Heart left ventricle (tissue), 13 donors: ENCODE data around the gene TMSB4X.

Source experiments
- CTCF ChIP-seq, 12 donors: fragments of 200-600 bp; sonication (generic) in 4 of 12; IDR thresholded peaks; one replicate each; pipeline versions ENCODE4 v1.5.0 to v1.8.0; 2018 to 2022; ENCODE audit warnings: antibody characterized with exemption in 12 of 12, mild to moderate bottlenecking in 5 of 12
- POLR2A ChIP-seq, 2 donors: fragments of 450-650 bp; IDR thresholded peaks; one replicate each; pipeline ENCODE4 v1.6.1; 2017; ENCODE audit warnings: antibody characterized with exemption in 2 of 2, mild to moderate bottlenecking in 2 of 2, moderate library complexity in 2 of 2
- donor health status: ischemic (EF 13 %, LVEDD 7.1; RV severe dilation, severe dysfunction).
- donor health status: DM: no; HTN: yes; CAD: no.
- donor health status: DM: no; HTN: no; CAD: no.
- donor health status: ischemic (EF 25% LVEDD 6.9; RV normal size, moderate dysfunction).
- donor health status: ischemic (EF 25% LVEDD 5.7; RV mildly dilated, moderate dysfunction).
- donor health status: ischemic (EF 35%, LVEDD 5.7; RV mildly dilated, moderate dysfunction).
- donor health status: nonischemic (EF 11% LVEDD 7.7; RV severe dilation, severe dysfunction).
- donor health status: DM: yes; HTN: yes; CAD: no.
- donor health status: PGD.
- donor health status: ischemic (EF 29% LVEDD 5.4; RV normal size, mild dysfunction).
- donor health status: nonischemic (EF 23%, LVEDD 6.1; RV moderate dilation, normal function).

GRCh38 chrX:13009844-13010243 lies 34.9 kb downstream of the TMSB4X start:
- no peak for TF ChIP-seq CTCF (IDR thresholded peaks at IDR 0.05)
- no peak for TF ChIP-seq POLR2A (IDR thresholded peaks at IDR 0.05)
